Measurements from ENCODE around the gene SUGCT.

Gene SUGCT

DNA sequence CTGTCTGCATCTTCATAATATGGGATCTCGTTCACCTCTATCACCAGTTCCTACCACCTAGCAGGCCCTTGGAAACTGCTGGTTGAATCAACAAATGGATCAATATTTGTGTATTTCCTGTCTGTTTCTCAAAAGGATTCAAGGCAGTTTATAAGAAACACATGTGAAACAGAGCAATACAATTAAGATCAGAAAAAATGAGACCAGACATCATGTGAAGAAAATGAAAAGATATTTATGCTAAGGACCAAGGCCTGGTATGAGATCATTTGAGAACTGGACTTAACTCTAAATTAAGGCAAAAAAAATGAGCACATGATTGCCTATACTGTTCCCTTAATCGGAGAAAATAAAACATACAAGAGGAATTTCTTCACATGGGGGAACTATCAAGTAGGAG is 589.0 kb downstream of the SUGCT start:
- TF ChIP-seq, protein P1, sequence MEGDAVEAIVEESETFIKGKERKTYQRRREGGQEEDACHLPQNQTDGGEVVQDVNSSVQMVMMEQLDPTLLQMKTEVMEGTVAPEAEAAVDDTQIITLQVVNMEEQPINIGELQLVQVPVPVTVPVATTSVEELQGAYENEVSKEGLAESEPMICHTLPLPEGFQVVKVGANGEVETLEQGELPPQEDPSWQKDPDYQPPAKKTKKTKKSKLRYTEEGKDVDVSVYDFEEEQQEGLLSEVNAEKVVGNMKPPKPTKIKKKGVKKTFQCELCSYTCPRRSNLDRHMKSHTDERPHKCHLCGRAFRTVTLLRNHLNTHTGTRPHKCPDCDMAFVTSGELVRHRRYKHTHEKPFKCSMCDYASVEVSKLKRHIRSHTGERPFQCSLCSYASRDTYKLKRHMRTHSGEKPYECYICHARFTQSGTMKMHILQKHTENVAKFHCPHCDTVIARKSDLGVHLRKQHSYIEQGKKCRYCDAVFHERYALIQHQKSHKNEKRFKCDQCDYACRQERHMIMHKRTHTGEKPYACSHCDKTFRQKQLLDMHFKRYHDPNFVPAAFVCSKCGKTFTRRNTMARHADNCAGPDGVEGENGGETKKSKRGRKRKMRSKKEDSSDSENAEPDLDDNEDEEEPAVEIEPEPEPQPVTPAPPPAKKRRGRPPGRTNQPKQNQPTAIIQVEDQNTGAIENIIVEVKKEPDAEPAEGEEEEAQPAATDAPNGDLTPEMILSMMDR (IDR thresholded peaks at IDR 0.05; ENCODE audit: low read depth, low read length), result no peak

DNA sequence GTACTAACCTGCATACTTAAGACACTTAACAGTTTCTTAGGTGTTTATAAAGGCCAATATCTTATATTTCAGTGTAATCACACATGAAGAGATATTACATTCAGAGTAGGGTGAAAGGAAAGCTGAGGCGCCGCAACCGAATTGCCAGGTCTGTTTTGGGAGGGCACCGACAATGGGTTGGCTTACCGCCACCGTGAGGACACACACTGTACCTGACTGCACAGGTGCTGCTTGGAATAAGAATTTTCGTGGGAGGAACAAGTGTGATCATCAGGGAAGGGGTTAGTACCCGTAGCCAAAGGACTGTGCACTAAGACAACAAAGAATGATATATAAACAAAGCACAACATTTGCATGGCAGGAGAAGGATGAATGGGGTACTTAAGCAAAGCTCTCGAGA is 591.8 kb downstream of the SUGCT start:
- TF ChIP-seq, protein P1 (IDR thresholded peaks at IDR 0.05; ENCODE audit: low read depth, low read length), result no peak
- no peak for DNase-seq (ENCODE audit: extremely low read depth, low read depth)

More for the DNA sequence above, 589.0 kb downstream of the SUGCT start:
- no peak for DNase-seq (ENCODE audit: extremely low read depth, low read depth)

DNA sequence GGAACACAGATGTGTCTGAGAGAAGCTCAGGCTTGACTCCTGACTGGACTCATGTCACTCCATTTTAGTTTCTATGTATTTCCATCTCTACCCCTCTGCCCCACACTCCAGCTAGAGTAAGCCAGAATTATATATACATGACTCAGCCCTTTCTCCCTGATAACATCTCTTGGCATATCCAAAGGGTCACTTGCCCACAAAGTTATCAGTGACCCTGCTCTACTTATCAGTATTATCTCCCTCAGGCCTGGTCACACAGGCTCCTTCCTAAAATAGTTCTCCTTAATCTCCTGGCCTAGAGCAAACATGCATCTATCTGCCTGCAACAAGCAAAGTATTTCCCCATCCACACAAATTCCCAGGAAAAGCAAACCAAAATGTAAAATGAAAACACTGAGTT is 598.3 kb downstream of the SUGCT start:
- TF ChIP-seq, protein P1 (IDR thresholded peaks at IDR 0.05; ENCODE audit: low read depth, low read length), result no peak
- DNase-seq (ENCODE audit: extremely low read depth, low read depth), result no peak

DNA sequence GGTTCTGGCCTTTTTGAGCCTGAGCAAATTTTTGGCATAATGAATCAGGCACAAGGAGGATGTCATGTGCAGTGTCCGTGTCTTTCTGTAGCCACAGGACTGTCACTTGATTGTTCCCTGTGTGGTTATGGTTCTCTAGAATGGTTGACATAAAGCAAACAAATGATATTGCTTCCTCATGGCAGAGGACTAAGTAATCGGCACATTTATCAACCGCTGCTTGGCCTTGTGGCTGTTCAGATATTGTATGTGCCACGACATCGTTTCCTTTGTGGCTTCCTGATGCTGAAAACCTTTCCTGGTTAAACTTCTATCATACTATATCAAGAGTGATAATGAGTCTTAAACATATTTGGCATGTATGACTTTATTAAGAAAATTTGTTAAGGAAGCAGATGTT is 598.8 kb downstream of the SUGCT start:
- no peak for DNase-seq (ENCODE audit: extremely low read depth, low read depth)
- TF ChIP-seq, protein P1 (IDR thresholded peaks at IDR 0.05; ENCODE audit: low read depth, low read length), result no peak

DNA sequence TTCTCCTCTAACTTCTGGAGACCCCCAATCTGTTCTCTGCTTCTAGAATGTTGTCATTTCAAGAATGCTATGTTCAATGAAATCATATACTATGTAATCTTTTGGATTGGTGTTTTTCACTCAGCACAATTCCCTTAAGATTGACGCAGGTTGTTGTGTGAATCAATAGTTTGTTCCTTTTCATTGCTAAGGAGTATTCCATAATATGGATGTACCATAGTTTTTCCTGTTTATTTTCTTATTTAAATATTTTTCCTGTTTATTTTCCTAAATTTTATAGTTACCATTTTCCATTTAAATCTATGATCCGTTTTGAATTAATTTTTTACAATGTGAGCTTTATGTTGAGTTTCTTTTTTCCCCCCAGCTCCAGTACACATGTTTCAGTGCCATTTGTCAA is 604.5 kb downstream of the SUGCT start:
- TF ChIP-seq, protein P1 (IDR thresholded peaks at IDR 0.05; ENCODE audit: low read depth, low read length), result no peak
- DNase-seq (ENCODE audit: extremely low read depth, low read depth), result no peak

DNA sequence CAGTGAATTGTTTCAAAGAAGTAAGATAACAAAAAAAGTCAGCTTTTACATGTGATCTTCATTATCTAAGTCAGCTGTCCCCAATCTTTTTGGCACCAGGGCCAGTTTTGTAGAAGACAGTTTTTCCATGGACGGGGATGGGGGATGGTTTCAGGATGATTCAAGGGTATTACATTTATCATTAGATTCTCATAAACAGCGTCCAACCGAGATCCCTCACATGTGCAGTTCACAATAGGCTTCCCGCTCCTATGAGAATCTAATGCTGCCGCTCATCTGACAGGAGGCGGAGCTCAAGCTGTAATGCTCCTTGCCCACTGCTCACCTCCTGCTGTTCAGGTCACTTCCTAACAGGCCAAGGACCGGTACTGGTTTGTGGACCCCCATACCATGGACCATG is 607.5 kb downstream of the SUGCT start:
- DNase-seq (ENCODE audit: extremely low read depth, low read depth), result no peak
- TF ChIP-seq, protein P1 (IDR thresholded peaks at IDR 0.05; ENCODE audit: low read depth, low read length), result no peak

DNA sequence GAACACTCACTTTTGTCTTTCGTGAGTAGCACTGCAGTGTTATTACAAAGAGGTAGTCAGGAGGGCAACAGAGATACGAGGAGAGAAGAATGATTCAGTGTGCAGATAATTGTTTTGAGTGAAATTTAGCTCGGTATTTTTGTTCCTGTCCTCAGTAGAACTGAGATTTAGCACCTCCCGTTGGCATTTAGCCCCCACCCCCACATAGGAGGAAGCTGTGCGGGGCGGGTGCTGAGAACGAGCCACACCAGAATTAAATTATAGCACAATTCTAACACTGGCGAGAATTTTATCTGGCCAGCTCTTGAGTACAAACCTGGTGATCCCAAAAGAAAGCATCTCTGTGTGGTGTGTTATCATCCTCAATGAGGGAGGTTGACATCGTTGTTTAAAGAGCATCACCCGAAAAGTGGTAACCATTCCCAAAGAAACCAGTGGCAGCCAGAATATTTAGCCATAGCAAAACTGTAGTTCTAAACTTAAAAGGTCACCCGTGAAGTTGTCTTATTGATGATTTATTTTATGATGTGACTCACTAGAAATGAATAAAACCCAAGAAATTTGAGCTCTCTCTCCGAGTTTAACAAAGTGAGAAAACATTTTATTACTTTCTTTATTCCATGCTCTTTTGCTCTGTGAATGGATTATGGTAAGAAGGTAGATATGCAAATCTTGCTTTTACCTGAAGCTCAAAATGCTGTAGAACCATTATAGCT is 612.2 kb downstream of the SUGCT start:
- DNase-seq (ENCODE audit: extremely low read depth, low read depth), result no peak
- TF ChIP-seq, protein P1 (IDR thresholded peaks at IDR 0.05; ENCODE audit: low read depth, low read length), result no peak
